IMR-90 (cell line): ENCODE measurements around the gene SBSN. TPM values are rescaled to one million over a fixed set of nuclear protein-coding genes. Genes with fewer than 3 reads are reported as not detected.

Experiments
- ATAC-seq: fragments of 200-7000 bp; cut with Tn5 transposase; 2 replicates; pipeline ENCODE4 v1.9.1; 2020; ENCODE audit warnings: low read depth, mild to moderate bottlenecking, moderate library complexity
- BruUV-seq: library from RNA; stranded (reverse); fragments of 400-500 nt; replicated peaks from 2 replicates; lab custom pipeline; 2021; lab: Mats Ljungman, UMichigan
- CTCF ChIA-PET: fragments of 300-600 bp; formaldehyde crosslinking; extraction: SDS; loops from one replicate; lab custom pipeline; 2021; ENCODE audit warnings: antibody characterized with exemption; lab: Yijun Ruan, JAX
- POLR2A ChIA-PET: fragments of 300-600 bp; sonication (Branson Sonifier 250); formaldehyde crosslinking; loops from one replicate; lab custom pipeline; 2022; ENCODE audit warnings: antibody characterized with exemption; ENCODE audit not compliant: unreplicated experiment; lab: Charles Lee
- DNase-seq: peaks from one replicate; pipeline ENCODE4 v3.0.0; 2013
- H2AFZ ChIP-seq: replicated peaks from 2 replicates; pipeline ENCODE3; 2013; ENCODE audit warnings: low read length, mild to moderate bottlenecking; ENCODE audit not compliant: poor library complexity
- H2AK5ac ChIP-seq: 2 replicates; pipeline ENCODE4 v1.6.1; 2013; ENCODE audit warnings: low read depth, low read length, inconsistent platforms
- H2AK9ac ChIP-seq: replicated peaks from 2 replicates; pipeline ENCODE3; 2013; ENCODE audit warnings: mild to moderate bottlenecking, low read depth, low read length, moderate library complexity; ENCODE audit not compliant: poor library complexity
- H2BK120ac ChIP-seq: 2 replicates; pipeline ENCODE4 v1.6.1; 2013; ENCODE audit warnings: low read depth, low read length, inconsistent platforms
- H2BK15ac ChIP-seq: 3 replicates; pipeline ENCODE4 v1.6.1; 2013; ENCODE audit warnings: low read depth, low read length, inconsistent platforms
- H2BK20ac ChIP-seq: 2 replicates; pipeline ENCODE4 v1.6.1; 2013; ENCODE audit warnings: low read depth, mild to moderate bottlenecking, inconsistent platforms, low read length, moderate library complexity
- H2BK5ac ChIP-seq: 2 replicates; pipeline ENCODE4 v1.6.1; 2013; ENCODE audit warnings: mild to moderate bottlenecking, low read depth, low read length, inconsistent platforms; ENCODE audit not compliant: poor library complexity, severe bottlenecking
- H3K14ac ChIP-seq: replicated peaks from 2 replicates; pipeline ENCODE4 v1.6.1; 2013; ENCODE audit warnings: low read depth, low read length, inconsistent platforms
- H3K18ac ChIP-seq: 2 replicates; pipeline ENCODE4 v1.6.1; 2013; ENCODE audit warnings: low read depth, low read length, control low read depth
- H3K23ac ChIP-seq: 2 replicates; pipeline ENCODE4 v1.6.1; 2013; ENCODE audit warnings: low read depth, low read length, inconsistent platforms
- H3K27ac ChIP-seq: 2 replicates; pipeline ENCODE4 v1.5.1; 2013; ENCODE audit warnings: mild to moderate bottlenecking, control low read depth, low read length; ENCODE audit not compliant: insufficient read depth
- H3K27me3 ChIP-seq: 2 replicates; pipeline ENCODE4 v1.6.1; 2013; ENCODE audit warnings: low read length; ENCODE audit not compliant: control insufficient read depth, insufficient read depth
- H3K36me3 ChIP-seq: 2 replicates; pipeline ENCODE4 v1.6.1; 2013; ENCODE audit warnings: low read length, mixed read lengths; ENCODE audit not compliant: control insufficient read depth, insufficient read depth
- H3K4ac ChIP-seq: 2 replicates; pipeline ENCODE4 v1.6.1; 2013; ENCODE audit warnings: low read depth, low read length, inconsistent platforms
- H3K4me1 ChIP-seq: 2 replicates; pipeline ENCODE4 v1.6.1; 2013; ENCODE audit warnings: low read length, mixed read lengths; ENCODE audit not compliant: control insufficient read depth, insufficient read depth
- H3K4me2 ChIP-seq: 2 replicates; pipeline ENCODE4 v1.6.1; 2013; ENCODE audit warnings: low read depth, mild to moderate bottlenecking, control low read depth, low read length, moderate library complexity
- H3K4me3 ChIP-seq: 2 replicates; pipeline ENCODE4 v1.5.1; 2013; ENCODE audit warnings: low read depth, mild to moderate bottlenecking, control low read depth, low read length, moderate library complexity; ENCODE audit not compliant: insufficient read depth
- H3K56ac ChIP-seq: 2 replicates; pipeline ENCODE4 v1.6.1; 2013; ENCODE audit warnings: low read length, inconsistent platforms; ENCODE audit not compliant: insufficient read depth; ENCODE audit errors: extremely low read depth
- H3K79me1 ChIP-seq, 2 experiments: 2 replicates each; pipeline ENCODE4 v1.6.1; 2013; ENCODE audit warnings: low read length in 2 of 2, inconsistent platforms in 1 of 2, low read depth in 1 of 2
- H3K9ac ChIP-seq: 2 replicates; pipeline ENCODE4 v1.6.1; 2013; ENCODE audit warnings: low read depth, low read length, control low read depth
- H3K9me1 ChIP-seq: 2 replicates; pipeline ENCODE4 v1.6.1; 2013; ENCODE audit warnings: low read length, inconsistent platforms; ENCODE audit not compliant: insufficient read depth
- H3K9me3 ChIP-seq: 2 replicates; pipeline ENCODE4 v1.6.1; 2013; ENCODE audit warnings: low read length; ENCODE audit not compliant: control insufficient read depth, insufficient read depth
- H4K20me1 ChIP-seq: 2 replicates; pipeline ENCODE4 v1.6.1; 2013; ENCODE audit warnings: low read length, inconsistent platforms; ENCODE audit not compliant: insufficient read depth
- H4K5ac ChIP-seq: 2 replicates; pipeline ENCODE4 v1.6.1; 2013; ENCODE audit warnings: mild to moderate bottlenecking, low read depth, low read length, control low read depth
- H4K8ac ChIP-seq, 2 experiments: 2 replicates each; pipeline ENCODE4 v1.6.1; 2013; ENCODE audit warnings: low read depth in 2 of 2, low read length in 2 of 2, control low read depth in 1 of 2, inconsistent platforms in 1 of 2
- H4K91ac ChIP-seq: 2 replicates; pipeline ENCODE4 v1.6.1; 2013; ENCODE audit warnings: low read depth, low read length, inconsistent platforms; ENCODE audit not compliant: insufficient read depth
- CEBPB ChIP-seq: IDR thresholded peaks from 2 replicates; pipeline ENCODE4 v1.6.1; 2012; ENCODE audit warnings: low read depth, low read length, improper control_type of control experiment
- NFE2L2 ChIP-seq: fragments of 150-350 bp; IDR thresholded peaks from 2 replicates; pipeline ENCODE4 v1.6.1; 2016; ENCODE audit warnings: low read depth, mild to moderate bottlenecking, low read length
- WGBS, 2 experiments: methylation state at CpG; one replicate each; pipeline versions ENCODE4 v1.1.5 to v1.1.7; 2013; ENCODE audit warnings: missing lambda C conversion rate in 2 of 2; ENCODE audit not compliant: insufficient read length in 1 of 2; ENCODE audit errors: extremely low coverage in 2 of 2; 5-methylcytosine and 5-hydroxymethylcytosine counted together
- dilution Hi-C: fragments of 300-500 bp; cut with HindIII; formaldehyde crosslinking; loops from one replicate; pipeline ENCODE4 v1.14.3; 2018; ENCODE audit warnings: low sequenced_read_pairs; ENCODE audit not compliant: unreplicated experiment
- in situ Hi-C: fragments of 300-500 bp; cut with MboI; formaldehyde crosslinking; loops from 3 replicates; pipeline ENCODE4 v1.14.3; 2019; ENCODE audit warnings: low sequenced_read_pairs, inconsistent platforms, mixed read lengths
- intact Hi-C: fragments of 100-400 bp; cut with micrococcal nuclease; formaldehyde crosslinking; loops from 2 replicates; pipeline ENCODE4 v1.10.0; 2022
- polyA plus RNA-seq, 3 experiments: library from polyadenylated mRNA; depleted of rRNA; stranded (reverse); fragments of >200 nt; gene quantifications; 2 replicates each; pipeline ENCODE4 v1.2.3, GENCODE V29; 2012; ENCODE audit warnings: low replicate concordance in 1 of 3
- total RNA-seq: library from RNA; depleted of rRNA; stranded (reverse); fragments of >200 nt; gene quantifications from 2 replicates; pipeline ENCODE4 v1.2.3, GENCODE V29; 2012

SBSN gene
- total and polyA plus RNA-seq, 2 of the 4 experiments (the other 2 are of a cell fraction), result 0.72 to 6.4 TPM

GRCh38 chr19:35566738-35567137 lies 38.6 kb upstream of the SBSN start:
- peak overlapping the region; percentile 21 for H2AFZ ChIP-seq
- H3K9ac ChIP-seq, result no peak overlapping the region
- H3K79me1 ChIP-seq, result no peaks in the 10 kb centered on the region
- DNase-seq, result no peak
- ChIA-PET CTCF (no interaction called here), POLR2A (no interaction called here)
- WGBS, 2 experiments, result no CpG with 5 or more reads among the region's 7 CpGs
- no peak overlapping the region for H3K18ac ChIP-seq
- H3K4me3 ChIP-seq, result no peak overlapping the region
- H3K56ac ChIP-seq, result no peak overlapping the region
- H2BK5ac ChIP-seq, result no peak overlapping the region
- no peak overlapping the region for H3K4me2 ChIP-seq
- H3K27ac ChIP-seq, result no peak overlapping the region
- H3K4ac ChIP-seq, result no peak overlapping the region
- ATAC-seq, result no peak
- H3K9me1 ChIP-seq, result no peaks in the 10 kb centered on the region
- H2BK20ac ChIP-seq, result no peak overlapping the region
- no peaks in the 10 kb centered on the region for H3K4me1 ChIP-seq
- no peak overlapping the region for H3K14ac ChIP-seq
- dilution Hi-C loops (no loop called here), in situ Hi-C loops (no loop called here), intact Hi-C loops (no loop called here)
- TF ChIP-seq NFE2L2 (no peak), CEBPB (peak; percentile 77)
- no peak overlapping the region for H4K91ac ChIP-seq
- no peaks in the 10 kb centered on the region for H4K20me1 ChIP-seq
- no peaks in the 10 kb centered on the region for H3K36me3 ChIP-seq
- BruUV-seq, result no TSS peak
- H2AK9ac ChIP-seq, result no peak overlapping the region
- no peaks in the 10 kb centered on the region for H3K9me3 ChIP-seq
- no peak overlapping the region for H2BK15ac ChIP-seq
- no peak overlapping the region for H2BK120ac ChIP-seq
- no peak overlapping the region for H2AK5ac ChIP-seq
- peaks cover 12% of the 10 kb centered on the region for H3K27me3 ChIP-seq
- H4K8ac ChIP-seq, result no peak overlapping the region
- no peak overlapping the region for H4K5ac ChIP-seq
- H3K23ac ChIP-seq, result no peak overlapping the region
